Transverse colon (tissue), 4 donors: Measurements from ENCODE around the gene SLC35E4. TPM values are rescaled to one million over a fixed set of nuclear protein-coding genes. Genes with fewer than 3 reads are reported as not detected.
"Not testable (repeated sequence)": the region's sequence is repeated elsewhere in the genome, so short reads cannot be mapped to it uniquely, and the experiment has no call there.

Experiments
- DNase-seq: peaks from one replicate; pipeline ENCODE4 v3.0.0-alpha.2; 2019
- H3K27ac ChIP-seq, 4 donors: fragments of 200-600 bp; sonication (generic); 2 replicates each; pipeline ENCODE4 v1.5.1; 2016 to 2018; ENCODE audit warnings: inconsistent platforms in 4 of 4
- H3K27me3 ChIP-seq: fragments of 200-600 bp; sonication (generic); 2 replicates; pipeline ENCODE4 v1.5.1; 2017; ENCODE audit warnings: inconsistent platforms
- H3K36me3 ChIP-seq, 4 donors: fragments of 200-600 bp; sonication (generic); 2 replicates each; pipeline ENCODE4 v1.5.1; 2017 to 2019; ENCODE audit warnings: inconsistent platforms in 4 of 4
- H3K4me1 ChIP-seq, 4 donors: fragments of 200-600 bp; sonication (generic); 2 replicates each; pipeline ENCODE4 v1.5.1; 2017 to 2020; ENCODE audit warnings: inconsistent platforms in 4 of 4
- H3K4me3 ChIP-seq, 4 donors: fragments of 200-600 bp; sonication (generic); 1 replicate in 1 of 4; 2 replicates in 3 of 4; pipeline versions ENCODE4 v1.5.1 to v1.6.1; 2017 to 2019; ENCODE audit warnings: inconsistent platforms in 4 of 4
- H3K9me3 ChIP-seq, 2 donors: fragments of 200-600 bp; sonication (generic); 2 replicates each; pipeline ENCODE4 v1.5.1; 2017 to 2019; ENCODE audit warnings: inconsistent platforms in 2 of 2
- EP300 ChIP-seq: sonication (generic); formaldehyde crosslinking; IDR thresholded peaks from one replicate; pipeline ENCODE4 v1.6.1; 2017; ENCODE audit warnings: antibody characterized with exemption, low read depth
- POLR2A ChIP-seq: fragments of 450-650 bp; IDR thresholded peaks from one replicate; pipeline ENCODE4 v1.6.1; 2016; ENCODE audit warnings: antibody characterized with exemption, mild to moderate bottlenecking, moderate library complexity
- POLR2AphosphoS5 ChIP-seq, 3 donors: sonication (generic); formaldehyde crosslinking; IDR thresholded peaks; one replicate each; pipeline ENCODE4 v1.6.1; 2016; ENCODE audit warnings: antibody characterized with exemption in 3 of 3
- WGBS, 2 donors: methylation state at CpG; one replicate each; pipeline ENCODE4 v1.1.5; 2018; ENCODE audit warnings: low coverage in 1 of 2; 5-methylcytosine and 5-hydroxymethylcytosine counted together
- in situ Hi-C, 4 donors: fragments of 200-750 bp; cut with MboI; loops; one replicate each; pipeline versions ENCODE4 v1.15.0 to v1.15.1; 2017; ENCODE audit warnings: low sequenced_read_pairs in 3 of 4, low pct_ligation_motif_present in 1 of 4, low pct_unique_long_range_greater_than_20kb in 1 of 4
- intact Hi-C: fragments of 100-400 bp; cut with DNase I; formaldehyde crosslinking; loops from one replicate; pipeline ENCODE4 v1.15.1; 2023; ENCODE audit warnings: low total_unique reads
- total RNA-seq, 4 donors: library from RNA; depleted of rRNA; stranded (reverse); fragments of >200 nt; gene quantifications; one replicate each; pipeline ENCODE4 v1.1.0, GENCODE V29; 2016
- TF ChIP-seq, protein P1 (sequence below), 5 experiments: fragments of 200-600 bp in 3 of 5; fragments of 450-650 bp in 2 of 5; sonication (generic) in 3 of 5; IDR thresholded peaks; 1 replicate in 2 of 5; 2 replicates in 3 of 5; pipeline ENCODE4 v1.5.1; 2016 to 2017; ENCODE audit warnings: antibody characterized with exemption in 5 of 5, inconsistent platforms in 3 of 5, mild to moderate bottlenecking in 2 of 5, moderate library complexity in 1 of 5

Gene SLC35E4
- total RNA-seq, 4 donors from 2014 or later: 6.4 to 21.3 (median 15.7) TPM

DNA sequence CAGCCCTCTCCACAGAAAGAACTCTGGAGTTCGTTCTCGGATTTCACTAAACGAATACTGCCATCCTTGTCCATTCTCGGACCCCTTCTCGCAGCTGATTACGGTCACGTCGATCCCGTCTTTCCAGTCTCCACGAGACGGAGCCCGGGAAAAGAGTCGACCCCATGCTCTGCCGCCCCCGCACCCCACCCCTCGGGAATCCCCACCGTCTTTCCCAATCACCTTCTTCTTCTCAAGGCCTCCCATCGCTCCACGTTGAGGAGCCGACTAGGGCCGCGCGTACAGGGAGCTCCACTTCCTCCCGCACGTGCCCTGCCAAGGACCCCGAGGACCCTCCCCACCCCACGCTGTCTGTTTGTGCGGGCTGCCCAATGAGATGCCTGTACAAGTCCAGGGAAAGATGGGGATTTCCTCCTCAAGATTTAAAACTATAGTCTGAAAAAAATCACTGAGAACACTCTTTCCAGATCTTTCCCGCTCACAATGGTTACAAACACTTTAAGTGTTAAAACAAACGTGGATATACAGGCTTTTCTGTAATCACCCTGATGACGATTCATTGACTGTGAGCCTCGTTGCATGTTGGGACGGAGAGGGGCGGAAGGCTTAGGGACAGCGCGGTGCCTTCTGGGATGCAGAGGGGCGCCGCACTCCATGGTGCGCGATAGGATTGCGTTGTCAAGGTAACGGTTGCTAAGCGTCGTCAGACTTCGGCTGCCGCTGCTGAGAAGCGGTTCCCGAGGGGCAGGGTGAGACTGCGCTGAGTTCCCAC, 43.8 kb upstream of the SLC35E4 start, which contains the start of gene PES1:
Gene PES1 (minus strand): TSS at position 323 of the 772 bp plus-strand sequence. CDS start 77 bp downstream, at position 246.
- in situ Hi-C loops: no loop called here
- WGBS, 2 donors: 0 to 1% methylated on average over 3 to 49 of the region's 49 CpGs
- intact Hi-C loops: no loop called here
- Histone ChIP-seq H3K27me3 (no peaks in the 10 kb centered on the region), H3K9me3 (no peaks in the 10 kb centered on the region), H3K36me3 (peaks cover 0 to 22% (median 11%) of the 10 kb centered on the region in 4 donors), H3K4me1 (peaks cover 0 to 13% (median 10%) of the 10 kb centered on the region in 4 donors), H3K4me3 (peak within 1 kb of the TSS; percentile 61 to 95 (median 81)), H3K27ac (peak within 1 kb of the TSS; percentile 70 to 82 (median 78))
- DNase-seq: peak; percentile 96
- TF ChIP-seq EP300 (no peak), POLR2AphosphoS5 (IDR thresholded peaks at IDR 0.05) (peak; percentile 32 to 67 (median 35)), POLR2A (peak; percentile 34)
- TF ChIP-seq, protein P1, sequence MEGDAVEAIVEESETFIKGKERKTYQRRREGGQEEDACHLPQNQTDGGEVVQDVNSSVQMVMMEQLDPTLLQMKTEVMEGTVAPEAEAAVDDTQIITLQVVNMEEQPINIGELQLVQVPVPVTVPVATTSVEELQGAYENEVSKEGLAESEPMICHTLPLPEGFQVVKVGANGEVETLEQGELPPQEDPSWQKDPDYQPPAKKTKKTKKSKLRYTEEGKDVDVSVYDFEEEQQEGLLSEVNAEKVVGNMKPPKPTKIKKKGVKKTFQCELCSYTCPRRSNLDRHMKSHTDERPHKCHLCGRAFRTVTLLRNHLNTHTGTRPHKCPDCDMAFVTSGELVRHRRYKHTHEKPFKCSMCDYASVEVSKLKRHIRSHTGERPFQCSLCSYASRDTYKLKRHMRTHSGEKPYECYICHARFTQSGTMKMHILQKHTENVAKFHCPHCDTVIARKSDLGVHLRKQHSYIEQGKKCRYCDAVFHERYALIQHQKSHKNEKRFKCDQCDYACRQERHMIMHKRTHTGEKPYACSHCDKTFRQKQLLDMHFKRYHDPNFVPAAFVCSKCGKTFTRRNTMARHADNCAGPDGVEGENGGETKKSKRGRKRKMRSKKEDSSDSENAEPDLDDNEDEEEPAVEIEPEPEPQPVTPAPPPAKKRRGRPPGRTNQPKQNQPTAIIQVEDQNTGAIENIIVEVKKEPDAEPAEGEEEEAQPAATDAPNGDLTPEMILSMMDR (IDR thresholded peaks at IDR 0.05): no peak

DNA sequence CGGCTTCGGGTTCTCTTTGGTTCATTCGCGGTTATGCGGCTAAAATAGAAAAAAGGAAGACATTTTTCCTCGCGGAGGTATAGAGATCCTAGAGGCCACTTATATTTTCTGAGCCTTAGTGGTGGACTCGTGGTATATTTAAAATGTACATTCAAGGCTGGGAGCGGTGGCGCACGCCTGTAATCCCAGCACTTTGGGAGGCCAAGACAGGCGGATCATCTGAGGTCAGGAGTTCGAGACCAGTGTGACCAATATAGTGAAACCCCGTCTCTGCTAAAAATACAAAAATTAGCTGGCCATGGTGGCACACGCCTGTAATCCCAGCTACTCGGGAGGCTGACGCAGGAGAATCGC, 43.2 kb upstream of the SLC35E4 start:
- in situ Hi-C loops: not testable (repeated sequence)
- H3K4me3 ChIP-seq: peak overlapping the region in 3 of 4 donors; percentile 61 to 92 (median 70)
- H3K27ac ChIP-seq: peak overlapping the region; percentile 70 to 82 (median 78)

DNA sequence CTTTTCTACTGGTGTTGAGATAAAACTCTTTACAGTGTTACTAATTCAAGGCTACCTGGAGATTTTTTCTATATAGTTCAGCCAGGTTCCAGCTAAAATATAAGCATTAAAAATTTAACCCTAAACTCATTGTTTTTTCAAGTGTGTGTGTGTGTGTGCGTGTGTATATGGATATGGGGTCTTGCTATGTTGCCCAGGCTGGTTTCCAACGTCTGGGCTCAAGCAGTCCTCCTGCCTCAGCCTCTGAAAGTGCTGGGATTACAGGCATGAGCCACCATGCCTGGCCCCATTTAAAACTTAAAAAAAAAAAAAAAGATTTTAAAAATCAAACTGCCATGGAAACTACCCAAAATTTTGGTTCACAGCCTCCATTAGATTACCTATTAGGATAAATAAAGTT, 39.4 kb upstream of the SLC35E4 start:
- no peaks in the 10 kb centered on the region for H3K36me3 ChIP-seq
- no peak overlapping the region for H3K4me3 ChIP-seq
- TF ChIP-seq, protein P1 (IDR thresholded peaks at IDR 0.05): no peak
- TF ChIP-seq EP300: no peak
- TF ChIP-seq POLR2AphosphoS5 (IDR thresholded peaks at IDR 0.05): no peak
- TF ChIP-seq POLR2A: no peak
- no peak for DNase-seq
- in situ Hi-C loops (no loop called here), intact Hi-C loops (no loop called here)
- H3K9me3 ChIP-seq: no peaks in the 10 kb centered on the region
- no peaks in the 10 kb centered on the region for H3K27me3 ChIP-seq
- WGBS, 2 donors: 56 to 57% methylated on average over 2 of the region's 2 CpGs
- peaks cover 0 to 4% (median 2%) of the 10 kb centered on the region in 4 donors for H3K4me1 ChIP-seq
- H3K27ac ChIP-seq: no peak overlapping the region

More for the DNA sequence above, 43.2 kb upstream of the SLC35E4 start:
- 24% methylated on average over 18 of the region's 18 CpGs; no CpG with 5 or more reads in 1 of the 2 donors for WGBS, 2 donors
- Histone ChIP-seq H3K36me3 (peaks cover 0 to 16% (median 8%) of the 10 kb centered on the region in 4 donors), H3K4me1 (peaks cover 0 to 13% (median 10%) of the 10 kb centered on the region in 4 donors)
- H3K9me3 ChIP-seq, H3K27me3 ChIP-seq, intact Hi-C loops, DNase-seq: not testable (repeated sequence)

DNA sequence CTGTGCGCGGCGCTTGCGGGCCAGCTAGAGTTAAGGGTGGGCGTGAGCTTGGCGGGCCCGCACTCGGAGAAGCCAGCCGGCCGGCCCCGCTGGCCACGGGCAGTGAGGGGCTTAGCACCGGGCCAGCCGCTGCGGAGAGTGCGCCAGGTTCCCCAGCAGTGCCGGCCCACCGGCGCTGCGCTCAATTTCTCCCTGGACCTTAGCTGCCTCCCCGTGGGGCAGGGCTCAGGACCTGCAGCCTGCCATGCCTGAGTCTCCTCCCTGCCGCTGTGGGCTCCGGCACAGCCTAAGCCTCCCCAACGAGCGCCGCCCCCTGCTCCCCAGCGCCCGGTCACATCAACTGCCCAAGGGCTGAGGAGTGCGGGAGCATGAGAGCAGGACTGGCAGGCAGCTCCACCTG, 38.7 kb upstream of the SLC35E4 start:
- in situ Hi-C loops (no loop called here), intact Hi-C loops (no loop called here)
- 97% methylated on average over 28 of the region's 29 CpGs; no CpG with 5 or more reads in 1 of the 2 donors for WGBS, 2 donors
- peaks cover 0 to 10% (median 8%) of the 10 kb centered on the region in 4 donors for H3K4me1 ChIP-seq
- H3K4me3 ChIP-seq: no peak overlapping the region
- no peaks in the 10 kb centered on the region for H3K36me3 ChIP-seq
- no peaks in the 10 kb centered on the region for H3K27me3 ChIP-seq
- no peaks in the 10 kb centered on the region for H3K9me3 ChIP-seq
- no peak for DNase-seq
- no peak overlapping the region for H3K27ac ChIP-seq
- TF ChIP-seq EP300 (no peak), POLR2A (no peak)
- TF ChIP-seq, protein P1 (IDR thresholded peaks at IDR 0.05): no peak
